H1 (cell line): ENCODE measurements around the gene ENPP1. TPM values are rescaled to one million over a fixed set of nuclear protein-coding genes. Genes with fewer than 3 reads are reported as not detected.
A peak's percentile ranks its signal among the peaks of the same experiment; 100 is the strongest.

Experiments
- ASH2L ChIP-seq: fragments of 200-600, 300-600 bp; sonication (generic); IDR thresholded peaks from one replicate; pipeline ENCODE4 v1.7.1; 2017; ENCODE audit warnings: low read length
- CTBP2 ChIP-seq: IDR thresholded peaks from 2 replicates; pipeline ENCODE4 v1.7.0; 2011; ENCODE audit warnings: borderline replicate concordance, mild to moderate bottlenecking, moderate library complexity, mixed read lengths, low read length; ENCODE audit not compliant: insufficient read depth, insufficient read length
- EGR1 ChIP-seq: IDR thresholded peaks from 2 replicates; pipeline ENCODE4 v1.6.1; 2011; ENCODE audit warnings: low read depth, low read length, borderline replicate concordance
- GTF2F1 ChIP-seq: IDR thresholded peaks from 2 replicates; pipeline ENCODE4 v1.6.1; 2012; ENCODE audit warnings: low read depth, low read length, improper control_type of control experiment, borderline replicate concordance
- HDAC2 ChIP-seq, 2 experiments: fragments of 300-600 bp in 1 of 2; sonication (generic) in 1 of 2; IDR thresholded peaks; 2 replicates each; pipeline ENCODE4 v1.6.1; 2011 to 2012; ENCODE audit warnings: low read depth in 2 of 2, low read length in 2 of 2, mild to moderate bottlenecking in 2 of 2, moderate library complexity in 2 of 2, borderline replicate concordance in 1 of 2, inconsistent platforms in 1 of 2
- KDM4A ChIP-seq: IDR thresholded peaks from one replicate; pipeline ENCODE4 v1.7.1; 2012; ENCODE audit warnings: low read depth, mild to moderate bottlenecking, moderate library complexity, low read length, inconsistent platforms; ENCODE audit not compliant: severe bottlenecking
- POLR2A ChIP-seq, 2 experiments: IDR thresholded peaks; 1 replicate in 1 of 2; 2 replicates in 1 of 2; pipeline ENCODE4 v1.6.1; 2011; ENCODE audit warnings: low read depth in 2 of 2, low read length in 2 of 2, mild to moderate bottlenecking in 2 of 2; ENCODE audit errors: control extremely low read depth in 1 of 2
- RAD21 ChIP-seq, 2 experiments: IDR thresholded peaks in 1 of 2; conservative IDR thresholded peaks in 1 of 2; 2 replicates each; pipeline ENCODE4 v1.6.1; 2011; ENCODE audit warnings: low read depth in 2 of 2, low read length in 2 of 2, improper control_type of control experiment in 1 of 2, inconsistent platforms in 1 of 2, mild to moderate bottlenecking in 1 of 2, moderate library complexity in 1 of 2
- SAP30 ChIP-seq: fragments of 300-600 bp; sonication (generic); IDR thresholded peaks from 2 replicates; pipeline ENCODE4 v1.7.1; 2012; ENCODE audit warnings: low read length, moderate library complexity, mild to moderate bottlenecking, inconsistent platforms; ENCODE audit not compliant: insufficient read depth, insufficient replicate concordance
- TBP ChIP-seq: IDR thresholded peaks from 2 replicates; pipeline ENCODE4 v1.6.1; 2011; ENCODE audit warnings: low read depth, low read length, improper control_type of control experiment
- polyA plus RNA-seq, 7 experiments: library from polyadenylated mRNA; depleted of rRNA in 3 of 7; stranded (reverse) in 5 of 7; unstranded in 2 of 7; fragments of >200 nt in 5 of 7; fragments of 200-250 nt in 2 of 7; gene quantifications; 1 replicate in 5 of 7; 2 replicates in 1 of 7; 4 replicates in 1 of 7; pipeline versions ENCODE4 v1.2.1 to v1.2.3, GENCODE V29; 2011 to 2013; ENCODE audit warnings: missing spikeins in 2 of 7, mixed read lengths in 2 of 7
- total RNA-seq: library from RNA; stranded (reverse); fragmentation: NEBNext Ultra II Directional; extraction: Animal tissue kit (Norgen Biotek cat#: 25700); gene quantifications from 2 replicates; pipeline ENCODE4 v1.2.1, GENCODE V29; 2021
- TF ChIP-seq, protein P1 (sequence below): IDR thresholded peaks from 2 replicates; pipeline ENCODE4 v1.6.1; 2012; ENCODE audit warnings: inconsistent platforms
- TF ChIP-seq, protein P2 (sequence below): IDR thresholded peaks from 2 replicates; pipeline ENCODE4 v1.6.1; 2012; ENCODE audit warnings: low read length, inconsistent platforms

The ENPP1 gene
- total and polyA plus RNA-seq, 2 of the 8 experiments (the other 6 are each of a cell fraction or from before 2014, with no cell fraction given) = 10.1 to 39.1 TPM

DNA sequence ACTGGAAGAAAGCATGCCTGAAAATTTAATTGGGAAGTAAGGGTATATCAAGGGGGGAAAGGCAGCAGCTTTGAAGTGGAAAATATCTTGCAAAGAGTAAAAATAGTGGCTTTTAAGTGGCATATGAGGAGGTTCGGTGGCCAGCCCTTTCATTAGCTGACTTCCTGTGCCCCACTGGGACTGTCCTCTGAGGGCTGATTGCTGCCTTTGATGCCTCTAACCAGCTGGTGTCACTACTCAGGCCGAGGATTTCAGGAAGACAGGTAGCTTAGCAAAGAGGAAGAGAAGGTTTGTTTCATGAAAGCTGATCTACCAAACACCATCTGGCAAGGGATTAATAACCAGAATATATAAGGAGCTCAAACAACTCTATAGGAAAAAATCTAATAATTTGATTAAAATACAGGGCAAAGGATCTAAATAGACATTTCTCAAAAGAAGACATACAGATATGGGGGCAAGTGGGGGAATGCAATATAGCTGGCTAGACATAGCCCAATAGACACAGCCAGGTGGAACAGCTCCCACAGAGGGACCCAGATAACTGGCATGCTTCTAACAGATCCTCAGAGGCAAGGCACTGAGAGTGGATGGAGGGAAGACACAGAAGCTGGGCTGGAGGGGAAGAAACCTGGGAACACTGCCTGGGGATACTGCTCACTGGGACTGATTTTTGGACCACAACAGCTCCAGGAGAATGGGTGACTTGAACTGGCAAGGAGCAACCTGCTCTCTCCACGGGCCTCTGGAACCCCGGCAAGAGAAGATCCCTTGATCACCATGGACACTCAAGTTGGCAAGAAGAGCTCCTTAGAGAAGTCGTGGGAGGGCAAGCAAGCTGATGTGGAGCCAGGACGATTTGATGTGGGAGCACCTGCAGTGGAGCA lies 110.2 kb downstream of the ENPP1 start (continued):
- TF ChIP-seq GTF2F1 = peak; percentile 46; the same call in 1 of the 2 replicates
- no peak for TF ChIP-seq KDM4A
- TF ChIP-seq TBP = no peak
- no peak for TF ChIP-seq HDAC2 (IDR thresholded peaks at IDR 0.05; ENCODE audit: borderline replicate concordance in 1 of 2, low read depth in 2 of 2, low read length in 2 of 2)
- peak in 1 of 2 experiments; percentile 52; a peak in 1 of 3 replicates for TF ChIP-seq POLR2A (IDR thresholded peaks at IDR 0.05; ENCODE audit: control extremely low read depth in 1 of 2, low read depth in 2 of 2, low read length in 2 of 2)
- TF ChIP-seq, protein P1, sequence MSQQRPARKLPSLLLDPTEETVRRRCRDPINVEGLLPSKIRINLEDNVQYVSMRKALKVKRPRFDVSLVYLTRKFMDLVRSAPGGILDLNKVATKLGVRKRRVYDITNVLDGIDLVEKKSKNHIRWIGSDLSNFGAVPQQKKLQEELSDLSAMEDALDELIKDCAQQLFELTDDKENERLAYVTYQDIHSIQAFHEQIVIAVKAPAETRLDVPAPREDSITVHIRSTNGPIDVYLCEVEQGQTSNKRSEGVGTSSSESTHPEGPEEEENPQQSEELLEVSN = peak; percentile 9
- TF ChIP-seq ASH2L = no peak
- TF ChIP-seq SAP30 = no peak
- TF ChIP-seq RAD21 (IDR thresholded peaks at IDR 0.05 in 1 of 2, conservative IDR thresholded peaks at IDR 0.05 in 1 of 2; ENCODE audit: low read depth in 2 of 2, low read length in 2 of 2) = no peak
- TF ChIP-seq, protein P2, sequence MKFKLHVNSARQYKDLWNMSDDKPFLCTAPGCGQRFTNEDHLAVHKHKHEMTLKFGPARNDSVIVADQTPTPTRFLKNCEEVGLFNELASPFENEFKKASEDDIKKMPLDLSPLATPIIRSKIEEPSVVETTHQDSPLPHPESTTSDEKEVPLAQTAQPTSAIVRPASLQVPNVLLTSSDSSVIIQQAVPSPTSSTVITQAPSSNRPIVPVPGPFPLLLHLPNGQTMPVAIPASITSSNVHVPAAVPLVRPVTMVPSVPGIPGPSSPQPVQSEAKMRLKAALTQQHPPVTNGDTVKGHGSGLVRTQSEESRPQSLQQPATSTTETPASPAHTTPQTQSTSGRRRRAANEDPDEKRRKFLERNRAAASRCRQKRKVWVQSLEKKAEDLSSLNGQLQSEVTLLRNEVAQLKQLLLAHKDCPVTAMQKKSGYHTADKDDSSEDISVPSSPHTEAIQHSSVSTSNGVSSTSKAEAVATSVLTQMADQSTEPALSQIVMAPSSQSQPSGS = no peak
- TF ChIP-seq CTBP2 = no peak
- TF ChIP-seq EGR1 = no peak
- TF ChIP-seq, all 59 proteins: peak for 5
